Keratinocyte (primary cell): ENCODE measurements around the gene PISD. TPM values are rescaled to one million over a fixed set of nuclear protein-coding genes. Genes with fewer than 3 reads are reported as not detected.

Experiments
- DNase-seq: peaks from one replicate; pipeline ENCODE4 v3.0.0-alpha.2; 2011; ENCODE audit warnings: low read depth, missing footprints, low spot score
- FAIRE-seq: peaks from 2 replicates; lab custom pipeline; 2011; peaks lifted over from hg19 to GRCh38; lab: Jason Lieb, UNC
- H2AFZ ChIP-seq: 2 replicates; pipeline ENCODE4 v1.6.0; 2012; ENCODE audit warnings: low read length, control low read depth, inconsistent platforms; ENCODE audit not compliant: control insufficient read depth
- H3K27ac ChIP-seq: 2 replicates; pipeline ENCODE4 v1.5.1; 2011; ENCODE audit warnings: low read length; ENCODE audit not compliant: control insufficient read depth, insufficient read depth
- H3K27me3 ChIP-seq: 3 replicates; pipeline ENCODE4 v1.6.0; 2011; ENCODE audit warnings: low read length; ENCODE audit not compliant: control insufficient read depth, insufficient read depth; ENCODE audit errors: extremely low read depth
- H3K36me3 ChIP-seq, 2 experiments: 2 replicates in 1 of 2; 3 replicates in 1 of 2; pipeline ENCODE4 v1.5.1; 2011; ENCODE audit warnings: low read length in 2 of 2, mild to moderate bottlenecking in 1 of 2; ENCODE audit not compliant: control insufficient read depth in 2 of 2, insufficient read depth in 2 of 2; ENCODE audit errors: extremely low read depth in 1 of 2
- H3K4me1 ChIP-seq: 3 replicates; pipeline ENCODE4 v1.5.1; 2011; ENCODE audit warnings: low read length; ENCODE audit not compliant: control insufficient read depth, insufficient read depth; ENCODE audit errors: extremely low read depth
- H3K4me2 ChIP-seq: 3 replicates; pipeline ENCODE4 v1.6.0; 2011; ENCODE audit warnings: low read depth, low read length; ENCODE audit not compliant: control insufficient read depth, insufficient read depth; ENCODE audit errors: extremely low read depth
- H3K4me3 ChIP-seq, 3 experiments: fragments of 200-600 bp in 1 of 3; sonication (generic) in 1 of 3; 2 replicates in 2 of 3; 3 replicates in 1 of 3; pipeline ENCODE4 v1.5.1; 2011 to 2016; ENCODE audit warnings: low read length in 3 of 3, mild to moderate bottlenecking in 3 of 3, control low read depth in 2 of 3, inconsistent platforms in 1 of 3, low read depth in 1 of 3, mixed read lengths in 1 of 3, mixed run types in 1 of 3, moderate library complexity in 1 of 3; ENCODE audit not compliant: control insufficient read depth in 2 of 3, insufficient read depth in 2 of 3; ENCODE audit errors: extremely low read depth in 1 of 3
- H3K79me2 ChIP-seq: 2 replicates; pipeline ENCODE4 v1.6.0; 2012; ENCODE audit warnings: low read length; ENCODE audit not compliant: control insufficient read depth, insufficient read depth
- H3K9ac ChIP-seq: 3 replicates; pipeline ENCODE4 v1.6.0; 2011; ENCODE audit warnings: low read length; ENCODE audit not compliant: control insufficient read depth, insufficient read depth; ENCODE audit errors: extremely low read depth
- H3K9me1 ChIP-seq: 3 replicates; pipeline ENCODE4 v1.6.0; 2011; ENCODE audit warnings: low read length; ENCODE audit not compliant: control insufficient read depth, insufficient read depth; ENCODE audit errors: extremely low read depth
- H3K9me3 ChIP-seq: 2 replicates; pipeline ENCODE4 v1.5.1; 2012; ENCODE audit warnings: low read depth, low read length; ENCODE audit not compliant: control insufficient read depth
- H4K20me1 ChIP-seq: 3 replicates; pipeline ENCODE4 v1.6.0; 2011; ENCODE audit warnings: low read length; ENCODE audit not compliant: control insufficient read depth, insufficient read depth; ENCODE audit errors: extremely low read depth
- CTCF ChIP-seq, 3 experiments: IDR thresholded peaks in 1 of 3; conservative IDR thresholded peaks in 1 of 3; optimal IDR thresholded peaks in 1 of 3; 2 replicates in 2 of 3; 3 replicates in 1 of 3; pipeline versions ENCODE3 to v1.5.1; 2011; ENCODE audit warnings: low read length in 3 of 3, mild to moderate bottlenecking in 3 of 3, moderate library complexity in 2 of 3, control low read depth in 1 of 3, inconsistent platforms in 1 of 3; ENCODE audit not compliant: insufficient read depth in 2 of 3; ENCODE audit errors: extremely low read depth in 1 of 3
- EZH2 ChIP-seq: IDR thresholded peaks from one replicate; pipeline ENCODE4 v1.6.1; 2012; ENCODE audit warnings: inconsistent platforms, mild to moderate bottlenecking, low read length, moderate library complexity
- dilution Hi-C: fragments of 300-500 bp; cut with MboI; formaldehyde crosslinking; loops from one replicate; pipeline ENCODE4 v1.7.0; 2020; ENCODE audit warnings: low sequenced_read_pairs; ENCODE audit not compliant: extremely low pct_ligation_motif_present
- polyA plus RNA-seq, 5 experiments: library from polyadenylated mRNA; depleted of rRNA in 3 of 5; stranded (reverse) in 3 of 5; stranded (forward) in 1 of 5; unstranded in 1 of 5; fragments of >200 nt; gene quantifications; 1 replicate in 1 of 5; 2 replicates in 3 of 5; 3 replicates in 1 of 5; pipeline versions ENCODE4 v1.2.1 to v1.2.3, GENCODE V29; 2011 to 2012; ENCODE audit warnings: missing spikeins in 2 of 5, low read depth in 1 of 5, low replicate concordance in 1 of 5

PISD gene
- polyA plus RNA-seq, 1 donor (not counting 4 experiments of a cell fraction or from before 2014, with no cell fraction given): 25.5 TPM

GRCh38 chr22:31609716-31610115 lies 52.3 kb downstream of the PISD start:
- Histone ChIP-seq H3K4me1 (no peaks in the 10 kb centered on the region), H3K79me2 (no peaks in the 10 kb centered on the region), H3K27ac (no peak overlapping the region), H3K9me3 (no peaks in the 10 kb centered on the region), H3K36me3 (peaks cover 4 to 5% of the 10 kb centered on the region in 2 experiments), H3K27me3 (no peaks in the 10 kb centered on the region), H3K9me1 (no peaks in the 10 kb centered on the region), H2AFZ (no peak overlapping the region), H3K9ac (no peak overlapping the region), H3K4me2 (no peak overlapping the region), H4K20me1 (no peaks in the 10 kb centered on the region), H3K4me3 (no peak overlapping the region)
- dilution Hi-C loops: no loop called here
- FAIRE-seq (no peak), DNase-seq (no peak)
- no peak for TF ChIP-seq EZH2
- no peak for TF ChIP-seq CTCF (optimal IDR thresholded peaks at IDR 0.05 in 1 of 3, IDR thresholded peaks at IDR 0.05 in 1 of 3, conservative IDR thresholded peaks at IDR 0.05 in 1 of 3; ENCODE audit: extremely low read depth in 1 of 3, insufficient read depth in 2 of 3, low read length in 3 of 3)

GRCh38 chr22:31607696-31608095 lies 54.3 kb downstream of the PISD start:
- H3K27me3 ChIP-seq: no peaks in the 10 kb centered on the region
- H3K36me3 ChIP-seq: peaks cover 0 to 7% of the 10 kb centered on the region in 2 experiments
- H3K9me3 ChIP-seq: no peaks in the 10 kb centered on the region
- no peak for FAIRE-seq
- H3K4me1 ChIP-seq: peaks cover 1% of the 10 kb centered on the region
- no peak overlapping the region for H3K4me3 ChIP-seq
- no peak for DNase-seq
- no peaks in the 10 kb centered on the region for H3K9me1 ChIP-seq
- H3K9ac ChIP-seq: no peak overlapping the region
- dilution Hi-C loops: no loop called here
- H4K20me1 ChIP-seq: no peaks in the 10 kb centered on the region
- no peak overlapping the region for H3K27ac ChIP-seq
- H3K4me2 ChIP-seq: no peak overlapping the region
- no peak overlapping the region for H2AFZ ChIP-seq
- no peak for TF ChIP-seq CTCF (optimal IDR thresholded peaks at IDR 0.05 in 1 of 3, IDR thresholded peaks at IDR 0.05 in 1 of 3, conservative IDR thresholded peaks at IDR 0.05 in 1 of 3; ENCODE audit: extremely low read depth in 1 of 3, insufficient read depth in 2 of 3, low read length in 3 of 3)
- TF ChIP-seq EZH2: no peak
- H3K79me2 ChIP-seq: no peaks in the 10 kb centered on the region
